Measurements from ENCODE around the gene ANKH. TPM values are rescaled to one million over a fixed set of nuclear protein-coding genes. Genes with fewer than 3 reads are reported as not detected.

The ANKH gene
- total and polyA plus RNA-seq, 4 donors = 9.3 to 57.1 (median 37.4) TPM

GRCh38 chr5:14745188-14745563 lies 126.4 kb downstream of the ANKH start (continued):
- no peak for TF ChIP-seq ZBTB33 (IDR thresholded peaks at IDR 0.05)

GRCh38 chr5:14744296-14745187 lies 127.0 kb downstream of the ANKH start:
- H3K4me1 ChIP-seq (ENCODE audit: control insufficient read depth in 4 of 4, insufficient read depth in 4 of 4, low read length in 3 of 4) = peaks cover 0 to 4% (median 0%) of the 10 kb centered on the region in 4 donors
- no peak overlapping the region for H3K27ac ChIP-seq (ENCODE audit: low read depth in 1 of 2, low read length in 2 of 2)
- WGBS = 71% methylated on average over 14 of the region's 14 CpGs
- no peak for DNase-seq (ENCODE audit: low spot score)
- H3K27me3 ChIP-seq (ENCODE audit: control insufficient read depth in 4 of 4, insufficient read depth in 4 of 4, low read length in 3 of 4) = no peaks in the 10 kb centered on the region
- TF ChIP-seq YY1 (IDR thresholded peaks at IDR 0.05) (no peak), CTCF (IDR thresholded peaks at IDR 0.05; ENCODE audit: low read depth, low read length, missing input control) (no peak), FOXA1 (IDR thresholded peaks at IDR 0.05) (no peak), SP1 (IDR thresholded peaks at IDR 0.05) (no peak), FOXA2 (IDR thresholded peaks at IDR 0.05) (no peak), NR2F2 (IDR thresholded peaks at IDR 0.05) (no peak), JUND (IDR thresholded peaks at IDR 0.05) (no peak)
- no peak overlapping the region for H3K4me3 ChIP-seq (ENCODE audit: low read depth in 1 of 3, low read length in 3 of 3)
- no peak overlapping the region for H3K9ac ChIP-seq (ENCODE audit: low read depth in 1 of 2, low read length in 2 of 2)
- no peaks in the 10 kb centered on the region for H3K9me3 ChIP-seq (ENCODE audit: control insufficient read depth in 4 of 4, low read length in 3 of 4)
- H3K36me3 ChIP-seq (ENCODE audit: control insufficient read depth in 4 of 4, insufficient read depth in 3 of 4, low read depth in 1 of 4, low read length in 3 of 4) = peaks cover 6 to 43% (median 29%) of the 10 kb centered on the region in 4 donors

- Histone ChIP-seq H3K4me3 (ENCODE audit: low read depth in 1 of 3, low read length in 3 of 3) (no peak overlapping the region), H3K4me1 (ENCODE audit: control insufficient read depth in 4 of 4, insufficient read depth in 4 of 4, low read length in 3 of 4) (peaks cover 0 to 4% (median 0%) of the 10 kb centered on the region in 4 donors), H3K9ac (ENCODE audit: low read depth in 1 of 2, low read length in 2 of 2) (no peak overlapping the region), H3K27me3 (ENCODE audit: control insufficient read depth in 4 of 4, insufficient read depth in 4 of 4, low read length in 3 of 4) (no peaks in the 10 kb centered on the region), H3K9me3 (ENCODE audit: control insufficient read depth in 4 of 4, low read length in 3 of 4) (no peaks in the 10 kb centered on the region), H3K36me3 (ENCODE audit: control insufficient read depth in 4 of 4, insufficient read depth in 3 of 4, low read depth in 1 of 4, low read length in 3 of 4) (peaks cover 7 to 39% (median 29%) of the 10 kb centered on the region in 4 donors), H3K27ac (ENCODE audit: low read depth in 1 of 2, low read length in 2 of 2) (no peak overlapping the region)
- DNase-seq (ENCODE audit: low spot score) = no peak
- no peak for TF ChIP-seq HNF4A (conservative IDR thresholded peaks at IDR 0.05)
- WGBS = 91% methylated on average over 6 of the region's 6 CpGs
Measured at GRCh38 chr5:14743601-14744295, 127.8 kb downstream of the ANKH start.

GRCh38 chr5:14742498-14742897 lies 129.1 kb downstream of the ANKH start:
- WGBS = 89% methylated on average over 9 of the region's 9 CpGs
- Histone ChIP-seq H3K9me3 (ENCODE audit: control insufficient read depth in 4 of 4, low read length in 3 of 4) (no peaks in the 10 kb centered on the region), H3K27me3 (ENCODE audit: control insufficient read depth in 4 of 4, insufficient read depth in 4 of 4, low read length in 3 of 4) (no peaks in the 10 kb centered on the region), H3K9ac (ENCODE audit: low read depth in 1 of 2, low read length in 2 of 2) (no peak overlapping the region), H3K4me1 (ENCODE audit: control insufficient read depth in 4 of 4, insufficient read depth in 4 of 4, low read length in 3 of 4) (peaks cover 0 to 4% (median 0%) of the 10 kb centered on the region in 4 donors), H3K27ac (ENCODE audit: low read depth in 1 of 2, low read length in 2 of 2) (no peak overlapping the region), H3K4me3 (ENCODE audit: low read depth in 1 of 3, low read length in 3 of 3) (no peak overlapping the region), H3K36me3 (ENCODE audit: control insufficient read depth in 4 of 4, insufficient read depth in 3 of 4, low read depth in 1 of 4, low read length in 3 of 4) (peaks cover 8 to 35% (median 24%) of the 10 kb centered on the region in 4 donors)
- DNase-seq (ENCODE audit: low spot score) = no peak
- TF ChIP-seq SP1 (IDR thresholded peaks at IDR 0.05) (no peak), REST (IDR thresholded peaks at IDR 0.05) (no peak), MAX (IDR thresholded peaks at IDR 0.05) (no peak), ATF3 (IDR thresholded peaks at IDR 0.05) (no peak), YY1 (IDR thresholded peaks at IDR 0.05) (no peak), HNF4A (conservative IDR thresholded peaks at IDR 0.05) (no peak), HNF4G (IDR thresholded peaks at IDR 0.05) (no peak), JUND (IDR thresholded peaks at IDR 0.05) (no peak), RXRA (IDR thresholded peaks at IDR 0.05) (no peak), TAF1 (conservative IDR thresholded peaks at IDR 0.05) (no peak), FOXA2 (IDR thresholded peaks at IDR 0.05) (no peak), FOXA1 (IDR thresholded peaks at IDR 0.05) (no peak)
